Activated CD8-positive, alpha-beta memory T cell treated with anti-CD3 and anti-CD28 coated beads for 48 hours (primary cell): ENCODE data around the gene HPSE2.
A peak's percentile ranks its signal among the peaks of the same experiment; 100 is the strongest.

Source experiments
- DNase-seq, 3 experiments: peaks; one replicate each; pipeline ENCODE4 v3.0.0-alpha.2; 2020; ENCODE audit warnings: low read depth in 2 of 3, low spot score in 2 of 3

The HPSE2 gene

GRCh38 chr10:98696516-98696915 is 539.1 kb downstream of the HPSE2 start:
- DNase-seq = no peak

DNA sequence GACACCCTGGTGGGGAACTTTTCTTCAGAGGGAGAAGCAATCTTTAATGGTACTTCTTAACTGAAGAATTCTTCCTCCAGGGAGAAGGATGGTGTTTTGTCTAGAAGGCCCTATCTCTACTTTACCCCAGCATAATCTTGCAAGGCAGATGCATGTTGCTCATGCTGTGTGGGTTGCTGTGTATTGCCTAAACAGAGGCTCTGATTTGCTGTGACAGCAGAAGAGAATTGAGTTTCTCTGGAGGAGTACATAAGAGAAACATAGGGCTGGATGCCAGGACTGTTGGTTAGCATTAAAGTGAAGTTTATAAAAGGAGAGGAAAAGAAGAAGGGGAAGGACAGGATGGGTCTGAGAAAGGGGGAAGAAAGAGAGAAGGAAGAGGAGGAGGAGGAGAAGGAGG is 540.8 kb downstream of the HPSE2 start:
- DNase-seq = no peak

DNA sequence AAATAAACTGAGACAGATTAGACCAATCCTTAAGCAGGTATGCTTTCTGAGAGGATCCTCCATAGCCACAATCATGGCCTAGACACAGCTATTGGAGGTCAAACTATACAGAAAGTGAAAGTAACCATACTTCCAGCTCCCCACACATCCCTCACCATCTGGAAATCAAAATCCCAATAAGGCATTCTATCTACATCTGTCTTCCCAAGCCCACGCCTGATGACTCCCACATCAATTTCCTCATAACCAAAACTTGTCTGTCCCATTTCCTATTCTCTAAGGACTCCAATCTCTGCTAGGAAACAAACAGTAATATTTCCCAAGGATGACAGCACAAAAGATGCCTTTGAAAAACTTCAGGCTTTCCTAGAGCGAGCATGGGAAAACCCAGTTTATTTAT is 541.6 kb downstream of the HPSE2 start:
- DNase-seq = no peak

- no peak for DNase-seq
These were observed 548.0 kb downstream of the HPSE2 start for GRCh38 chr10:98687685-98688084.

GRCh38 chr10:98684019-98684899 is 551.4 kb downstream of the HPSE2 start:
- no peak for DNase-seq

DNA sequence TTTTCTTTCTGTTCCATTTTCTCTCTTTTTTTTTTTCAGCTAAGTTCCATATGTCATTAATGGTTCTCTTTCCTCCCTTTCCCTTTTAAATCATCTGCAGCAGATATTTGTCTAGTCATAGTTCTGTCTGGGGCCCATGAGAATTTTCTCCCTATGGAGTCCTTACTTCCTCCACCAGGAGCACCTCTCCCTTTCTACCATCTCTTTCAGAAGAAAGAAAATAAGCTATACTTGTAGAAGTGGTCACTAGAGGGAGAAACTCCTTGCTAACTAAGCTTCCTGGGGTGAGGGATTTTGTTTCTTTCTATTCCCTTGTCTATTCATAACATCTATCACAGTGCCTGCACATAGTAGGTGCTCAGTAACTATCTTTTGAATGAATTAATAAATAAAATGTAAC is 558.8 kb downstream of the HPSE2 start:
- DNase-seq = no peak

DNA sequence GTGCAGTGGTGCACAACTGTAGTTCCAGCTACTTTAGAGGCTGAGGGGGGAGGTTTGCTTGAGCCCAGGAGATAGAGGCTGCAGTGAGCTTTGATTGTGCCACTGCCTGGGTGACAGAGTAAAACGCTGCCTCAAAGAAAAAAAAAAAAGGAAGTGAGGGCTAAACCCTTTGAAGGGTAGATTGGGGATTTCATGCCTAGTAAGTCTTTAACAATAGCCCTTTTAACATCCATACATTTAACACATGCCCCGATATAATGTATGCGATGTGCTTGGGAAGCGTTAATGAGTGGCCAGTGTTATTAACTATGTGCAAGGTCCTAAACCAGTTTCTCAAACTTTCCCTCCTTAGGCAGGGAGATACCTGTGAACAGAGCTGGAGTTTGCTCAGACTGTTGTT is 559.8 kb downstream of the HPSE2 start:
- no peak for DNase-seq

- no peak for DNase-seq
These were observed 562.4 kb downstream of the HPSE2 start for GRCh38 chr10:98673171-98673782.

- no peak for DNase-seq
These were observed 568.6 kb downstream of the HPSE2 start for GRCh38 chr10:98667081-98667480.

DNA sequence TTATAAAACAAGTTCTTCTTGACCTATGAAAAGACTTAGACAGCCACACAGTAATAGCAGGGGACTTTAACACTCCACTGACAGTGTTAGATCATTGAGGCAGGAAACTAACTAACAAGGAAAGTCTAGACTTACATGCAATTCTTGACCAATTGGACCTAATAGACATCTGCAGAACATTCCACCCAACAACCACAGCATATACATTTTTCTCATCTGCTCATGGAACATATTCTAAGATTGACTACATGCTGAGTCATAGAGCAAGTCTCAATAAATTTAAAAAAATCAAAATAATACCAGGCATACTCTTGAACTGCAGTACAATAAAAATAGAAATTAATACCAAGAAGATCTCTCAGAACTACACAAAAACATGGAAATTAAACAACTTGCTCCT is 569.4 kb downstream of the HPSE2 start:
- no peak for DNase-seq

GRCh38 chr10:98664329-98665042 is 571.2 kb downstream of the HPSE2 start:
- peak in 1 of 3 experiments; percentile 11 for DNase-seq

- no peak for DNase-seq
These were observed 575.7 kb downstream of the HPSE2 start for GRCh38 chr10:98659951-98660350.

- no peak for DNase-seq
These were observed 580.2 kb downstream of the HPSE2 start for GRCh38 chr10:98655492-98655891.

GRCh38 chr10:98649170-98649569 is 586.5 kb downstream of the HPSE2 start:
- DNase-seq = no peak

- DNase-seq = no peak
These were observed 588.4 kb downstream of the HPSE2 start for GRCh38 chr10:98646998-98647917.

DNA sequence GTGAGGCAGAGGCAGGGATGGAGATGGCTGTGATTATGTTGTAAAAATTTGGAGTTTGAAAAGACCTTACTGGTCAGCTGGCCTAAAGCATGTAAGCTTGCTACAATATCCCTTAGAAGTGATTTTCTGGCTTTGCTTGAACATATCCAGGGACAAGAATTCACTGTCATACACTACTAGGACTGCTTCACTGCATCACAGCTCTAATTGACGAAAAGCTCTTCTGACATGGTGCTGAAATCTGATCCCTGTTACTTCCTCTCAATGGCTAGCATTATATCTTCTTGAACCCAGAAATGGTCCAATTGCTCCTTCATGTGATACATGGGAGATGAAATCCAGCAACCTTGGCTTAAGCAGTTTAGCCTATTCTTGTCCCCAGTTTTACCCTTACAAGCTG is 591.2 kb downstream of the HPSE2 start:
- DNase-seq = no peak

- no peak for DNase-seq
These were observed 593.4 kb downstream of the HPSE2 start for GRCh38 chr10:98642281-98642680.

DNA sequence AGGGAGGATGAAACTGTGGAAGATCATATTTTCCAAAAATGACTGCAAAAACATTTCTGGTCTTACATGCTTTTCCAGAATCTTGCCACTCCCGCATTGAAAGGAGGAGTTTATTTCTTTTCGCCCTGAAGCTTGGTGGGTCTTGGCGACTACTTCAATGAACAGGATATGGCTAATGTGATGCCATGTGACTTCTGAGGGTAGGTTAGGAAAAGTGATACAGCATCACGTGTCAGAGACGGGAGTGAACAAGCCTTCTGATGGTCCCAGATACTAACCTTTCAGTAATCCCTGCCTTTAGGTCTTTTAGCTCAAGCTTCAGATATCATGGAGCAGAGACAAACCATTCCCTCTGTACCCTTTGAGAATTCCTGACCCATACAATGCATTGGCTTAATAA is 596.7 kb downstream of the HPSE2 start:
- DNase-seq = no peak

DNA sequence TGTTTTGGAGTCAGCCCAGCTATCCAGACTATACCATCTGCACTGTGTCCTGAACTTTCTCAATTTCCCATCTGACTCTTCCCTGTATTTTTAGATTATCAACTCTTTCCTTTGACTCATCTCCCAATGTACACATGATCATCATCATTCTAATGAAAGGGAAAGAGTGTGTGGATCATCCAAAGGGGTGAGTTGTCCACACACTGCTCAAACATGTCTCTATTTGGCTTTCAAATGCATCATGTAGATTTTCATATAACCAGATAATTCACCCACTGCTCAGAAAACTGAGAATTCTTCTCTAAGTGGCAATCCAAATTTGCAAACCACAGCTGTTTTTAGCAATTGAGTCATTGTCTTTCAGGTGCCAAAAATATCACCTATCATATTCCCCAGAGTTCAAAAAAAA is 598.7 kb downstream of the HPSE2 start:
- no peak for DNase-seq

DNA sequence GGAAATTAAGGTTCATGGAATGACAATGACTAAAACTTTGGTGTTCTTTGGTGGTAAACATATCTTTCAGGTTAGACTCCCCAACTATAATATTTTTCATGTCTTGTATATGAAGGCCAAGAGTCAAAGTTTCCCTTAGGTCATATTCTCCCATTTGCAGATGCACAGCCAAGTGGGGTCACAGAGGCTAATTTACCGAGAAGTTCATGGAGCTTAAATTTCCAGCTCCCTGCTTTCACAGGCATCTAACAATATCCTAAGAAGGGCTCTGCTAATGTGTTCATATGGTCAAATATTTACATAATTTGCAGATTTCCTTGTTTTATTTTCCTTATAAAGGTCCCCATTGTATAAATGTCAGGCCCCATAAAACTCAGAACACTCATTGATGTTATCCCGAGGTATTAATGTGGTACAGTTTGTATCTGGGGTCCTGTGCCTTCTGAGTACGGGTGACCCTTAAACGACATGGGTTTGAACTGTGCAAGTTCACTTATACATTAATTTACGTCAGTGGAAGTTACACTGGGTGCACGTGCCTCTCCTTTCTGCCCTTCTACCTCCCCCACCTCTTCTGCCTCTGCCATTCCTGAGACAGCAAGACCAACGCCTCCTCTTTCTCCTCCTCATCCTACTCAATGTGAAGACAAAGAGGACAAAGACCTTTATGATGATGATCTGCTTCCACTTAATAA is 603.0 kb downstream of the HPSE2 start:
- DNase-seq = no peak
